ENCODE data around the gene SYK. TPM values are rescaled to one million over a fixed set of nuclear protein-coding genes. Genes with fewer than 3 reads are reported as not detected.
A peak's percentile ranks its signal among the peaks of the same experiment; 100 is the strongest.

Gene SYK
- total RNA-seq, 1 donor from 2014 or later, result 0.36 TPM

DNA sequence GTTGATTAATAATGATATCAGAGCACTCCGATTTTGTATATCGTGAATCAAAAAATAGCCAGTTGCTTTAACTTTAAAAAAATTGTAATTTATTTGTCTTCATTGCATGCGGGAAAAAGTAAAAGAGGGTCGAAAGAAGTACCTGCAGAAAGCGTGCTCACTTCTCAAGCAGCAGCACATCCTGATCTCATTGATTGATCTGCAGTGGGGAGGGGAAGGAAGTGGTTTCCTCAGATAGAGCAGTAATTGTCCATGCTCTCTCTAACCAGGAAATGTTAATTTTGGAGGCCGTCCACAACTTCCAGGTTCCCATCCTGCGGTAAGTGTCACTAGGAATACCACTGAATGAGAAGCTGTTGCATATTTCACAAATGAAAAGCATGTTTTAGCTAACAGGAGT, 63.2 kb downstream of the SYK start:
- TF ChIP-seq CTCF (IDR thresholded peaks at IDR 0.05; ENCODE audit: unreplicated experiment), result no peak
- Mint-ChIP-seq H3K4me3 (ENCODE audit: unreplicated experiment) (no peak overlapping the region), H3K4me1 (ENCODE audit: unreplicated experiment) (peaks cover 17% of the 10 kb centered on the region), H3K36me3 (ENCODE audit: low read depth, unreplicated experiment) (no peaks in the 10 kb centered on the region), H3K27ac (ENCODE audit: unreplicated experiment) (no peak overlapping the region), H3K9me3 (ENCODE audit: unreplicated experiment) (no peaks in the 10 kb centered on the region), H3K27me3 (ENCODE audit: unreplicated experiment) (peaks cover 1% of the 10 kb centered on the region)
- DNase-seq (ENCODE audit: low spot score), result no peak

GRCh38 chr9:90867101-90867500, 65.5 kb downstream of the SYK start:
- no peak for DNase-seq (ENCODE audit: low spot score)
- H3K4me1 Mint-ChIP-seq (ENCODE audit: unreplicated experiment), result peaks cover 17% of the 10 kb centered on the region
- H3K9me3 Mint-ChIP-seq (ENCODE audit: unreplicated experiment), result no peaks in the 10 kb centered on the region
- no peak for TF ChIP-seq CTCF (IDR thresholded peaks at IDR 0.05; ENCODE audit: unreplicated experiment)
- H3K36me3 Mint-ChIP-seq (ENCODE audit: low read depth, unreplicated experiment), result no peaks in the 10 kb centered on the region
- H3K27ac Mint-ChIP-seq (ENCODE audit: unreplicated experiment), result no peak overlapping the region
- no peak overlapping the region for H3K4me3 Mint-ChIP-seq (ENCODE audit: unreplicated experiment)
- peaks cover under 1% of the 10 kb centered on the region for H3K27me3 Mint-ChIP-seq (ENCODE audit: unreplicated experiment)

DNA sequence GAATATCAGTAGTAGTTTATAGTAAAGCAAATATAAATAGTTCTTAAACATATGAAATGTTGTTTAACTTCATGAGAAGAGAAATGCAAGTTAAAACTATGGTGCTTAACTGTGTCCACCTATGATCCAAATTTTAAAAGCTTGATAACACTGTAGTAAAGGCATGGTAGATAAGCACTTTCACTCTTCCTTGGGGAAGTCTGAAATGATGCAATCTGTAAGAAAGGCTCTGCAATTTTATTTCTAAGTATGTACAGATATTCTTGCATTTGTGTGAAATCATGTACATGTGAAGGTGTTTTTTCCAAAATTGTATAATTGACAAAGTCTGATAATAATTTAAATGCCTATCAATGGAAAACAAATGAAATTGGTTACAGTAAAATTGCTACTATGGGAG, 66.9 kb downstream of the SYK start:
- Mint-ChIP-seq H3K36me3 (ENCODE audit: low read depth, unreplicated experiment) (no peaks in the 10 kb centered on the region), H3K27me3 (ENCODE audit: unreplicated experiment) (no peaks in the 10 kb centered on the region), H3K4me3 (ENCODE audit: unreplicated experiment) (no peak overlapping the region), H3K4me1 (ENCODE audit: unreplicated experiment) (peaks cover 17% of the 10 kb centered on the region), H3K9me3 (ENCODE audit: unreplicated experiment) (no peaks in the 10 kb centered on the region), H3K27ac (ENCODE audit: unreplicated experiment) (no peak overlapping the region)
- DNase-seq (ENCODE audit: low spot score), result no peak
- TF ChIP-seq CTCF (IDR thresholded peaks at IDR 0.05; ENCODE audit: unreplicated experiment), result no peak

DNA sequence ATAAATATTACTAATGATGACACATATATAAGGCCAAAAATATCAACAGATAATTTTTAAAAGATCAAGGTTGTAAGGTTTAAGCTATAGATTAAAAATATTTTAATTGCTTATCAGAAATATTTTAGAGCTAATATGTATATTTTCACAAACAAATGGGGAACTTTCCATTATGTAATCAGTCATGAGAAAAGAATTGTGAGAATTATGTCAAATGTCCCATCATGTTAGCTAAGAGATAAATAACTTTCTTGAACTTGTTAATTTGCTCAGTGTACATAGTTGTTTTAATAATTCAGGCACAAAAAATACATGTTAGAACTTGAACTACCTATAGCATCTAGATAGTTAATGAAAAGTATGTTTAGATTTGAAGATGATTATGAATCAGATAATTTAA, 67.7 kb downstream of the SYK start:
- no peaks in the 10 kb centered on the region for H3K27me3 Mint-ChIP-seq (ENCODE audit: unreplicated experiment)
- no peak overlapping the region for H3K27ac Mint-ChIP-seq (ENCODE audit: unreplicated experiment)
- peaks cover 9% of the 10 kb centered on the region for H3K4me1 Mint-ChIP-seq (ENCODE audit: unreplicated experiment)
- no peak for DNase-seq (ENCODE audit: low spot score)
- no peaks in the 10 kb centered on the region for H3K9me3 Mint-ChIP-seq (ENCODE audit: unreplicated experiment)
- H3K36me3 Mint-ChIP-seq (ENCODE audit: low read depth, unreplicated experiment), result no peaks in the 10 kb centered on the region
- TF ChIP-seq CTCF (IDR thresholded peaks at IDR 0.05; ENCODE audit: unreplicated experiment), result no peak
- no peak overlapping the region for H3K4me3 Mint-ChIP-seq (ENCODE audit: unreplicated experiment)

GRCh38 chr9:90870621-90871326, 69.2 kb downstream of the SYK start:
- no peaks in the 10 kb centered on the region for H3K9me3 Mint-ChIP-seq (ENCODE audit: unreplicated experiment)
- H3K4me1 Mint-ChIP-seq (ENCODE audit: unreplicated experiment), result no peaks in the 10 kb centered on the region
- TF ChIP-seq CTCF (IDR thresholded peaks at IDR 0.05; ENCODE audit: unreplicated experiment), result peak; percentile 81
- no peak overlapping the region for H3K4me3 Mint-ChIP-seq (ENCODE audit: unreplicated experiment)
- H3K27ac Mint-ChIP-seq (ENCODE audit: unreplicated experiment), result no peak overlapping the region
- H3K36me3 Mint-ChIP-seq (ENCODE audit: low read depth, unreplicated experiment), result no peaks in the 10 kb centered on the region
- peak; percentile 24 for DNase-seq (ENCODE audit: low spot score)
- H3K27me3 Mint-ChIP-seq (ENCODE audit: unreplicated experiment), result no peaks in the 10 kb centered on the region

Data from endothelial cell (in vitro differentiated cells).